ENCODE data around the gene GMCL2.

DNA sequence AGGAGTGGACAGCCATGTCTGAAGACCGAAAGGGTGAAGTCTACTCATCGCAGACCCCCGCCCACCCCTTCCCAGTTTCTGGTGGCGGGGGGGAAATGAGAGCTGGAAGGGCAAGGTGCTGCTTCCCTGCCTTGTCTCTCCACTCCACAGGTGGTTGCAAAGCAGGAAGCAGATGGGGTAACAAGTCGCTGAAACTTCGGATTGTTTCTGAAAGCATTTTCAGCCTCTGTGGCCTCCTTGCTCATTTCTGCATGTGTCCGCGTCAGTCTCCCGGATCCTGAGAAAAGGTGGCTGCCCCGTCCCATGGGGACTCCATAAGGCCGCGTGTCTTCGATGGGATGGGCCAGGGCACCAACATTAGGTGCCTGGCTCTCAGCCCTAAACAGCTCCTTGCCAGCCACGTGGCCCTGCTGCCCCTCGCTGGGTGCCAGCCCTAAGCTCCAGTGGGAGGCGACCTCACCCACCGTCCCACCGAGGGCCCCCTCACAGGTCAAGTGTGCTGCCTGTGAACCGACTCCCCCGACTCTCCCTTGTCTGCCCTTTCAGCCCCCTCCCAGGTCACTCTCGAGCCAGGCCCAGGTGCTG lies 44.5 kb upstream of the GMCL2 start:
- no peak for TF ChIP-seq POLR2A (IDR thresholded peaks at IDR 0.05; ENCODE audit: borderline replicate concordance, extremely low read depth, insufficient read depth, insufficient read length)
- no peak for TF ChIP-seq POLR2AphosphoS5 (IDR thresholded peaks at IDR 0.05; ENCODE audit: low read depth, low read length)
